GM12878 (cell line): ENCODE measurements around the gene SUV39H1.
"Not testable (repeated sequence)": the region's sequence is repeated elsewhere in the genome, so short reads cannot be mapped to it uniquely, and the experiment has no call there.

Source experiments
- BHLHE40 ChIP-seq, 2 experiments: fragments of 450-650 bp in 1 of 2; IDR thresholded peaks; 2 replicates each; pipeline ENCODE4 v1.6.1; 2011 to 2017; ENCODE audit warnings: low read depth in 2 of 2, borderline replicate concordance in 1 of 2, improper control_type of control experiment in 1 of 2, low read length in 1 of 2, mild to moderate bottlenecking in 1 of 2
- DPF2 ChIP-seq: fragments of 450-650 bp; IDR thresholded peaks from 2 replicates; pipeline ENCODE4 v1.6.1; 2017; ENCODE audit warnings: mild to moderate bottlenecking
- EGR1 ChIP-seq, 2 experiments: IDR thresholded peaks; 1 replicate in 1 of 2; 2 replicates in 1 of 2; pipeline ENCODE4 v1.6.1; 2011 to 2012; ENCODE audit warnings: low read depth in 2 of 2, low read length in 2 of 2, borderline replicate concordance in 1 of 2, mild to moderate bottlenecking in 1 of 2, moderate library complexity in 1 of 2
- EP300 ChIP-seq, 2 experiments: fragments of 150-350 bp in 1 of 2; IDR thresholded peaks; 2 replicates each; pipeline ENCODE4 v1.6.1; 2011 to 2012; ENCODE audit warnings: low read depth in 2 of 2, low read length in 2 of 2, borderline replicate concordance in 1 of 2, improper control_type of control experiment in 1 of 2, inconsistent platforms in 1 of 2; ENCODE audit not compliant: control insufficient read depth in 1 of 2
- ETV6 ChIP-seq, 2 experiments: fragments of 450-650 bp in 1 of 2; IDR thresholded peaks in 1 of 2; conservative IDR thresholded peaks in 1 of 2; 2 replicates each; pipeline ENCODE4 v1.6.1; 2014; ENCODE audit warnings: antibody characterized with exemption in 1 of 2, borderline replicate concordance in 1 of 2, low read depth in 1 of 2, mild to moderate bottlenecking in 1 of 2, moderate library complexity in 1 of 2
- FOXM1 ChIP-seq: IDR thresholded peaks from 2 replicates; pipeline ENCODE4 v1.6.1; 2012; ENCODE audit warnings: low read depth, mild to moderate bottlenecking, inconsistent platforms, low read length, moderate library complexity
- POLR2AphosphoS5 ChIP-seq: IDR thresholded peaks from 2 replicates; pipeline ENCODE4 v1.6.1; 2011; ENCODE audit warnings: mild to moderate bottlenecking, low read length, inconsistent platforms
- SIN3A ChIP-seq: IDR thresholded peaks from 2 replicates; pipeline ENCODE4 v1.6.1; 2012; ENCODE audit warnings: low read depth, low read length, improper control_type of control experiment
- TAF1 ChIP-seq: IDR thresholded peaks from 2 replicates; pipeline ENCODE4 v1.6.1; 2011; ENCODE audit warnings: mild to moderate bottlenecking, low read depth, low read length, borderline replicate concordance
- ZNF274 ChIP-seq: IDR thresholded peaks from one replicate; pipeline ENCODE4 v1.8.0; 2011; ENCODE audit not compliant: insufficient read length, insufficient read depth
- TF ChIP-seq, protein P1 (sequence below): fragments of 450-650 bp; conservative IDR thresholded peaks from 2 replicates; pipeline ENCODE4 v1.6.1; 2017; ENCODE audit warnings: mild to moderate bottlenecking, moderate library complexity
- TF ChIP-seq, protein P2 (sequence below): fragments of 450-650 bp; formaldehyde crosslinking; IDR thresholded peaks from 2 replicates; pipeline ENCODE4 v1.4.0; 2020; ENCODE audit warnings: mild to moderate bottlenecking, moderate library complexity
- TF ChIP-seq, protein P3 (sequence below): IDR thresholded peaks from 2 replicates; pipeline ENCODE4 v1.6.1; 2011; ENCODE audit warnings: low read depth, low read length, improper control_type of control experiment, borderline replicate concordance
- TF ChIP-seq, protein P4 (sequence below), 3 experiments: IDR thresholded peaks in 2 of 3; conservative IDR thresholded peaks in 1 of 3; 2 replicates each; pipeline ENCODE4 v1.5.1; 2011; ENCODE audit warnings: low read depth in 3 of 3, low read length in 3 of 3, mild to moderate bottlenecking in 3 of 3, control low read depth in 2 of 3, moderate library complexity in 2 of 3, inconsistent platforms in 1 of 3, mixed read lengths in 1 of 3; ENCODE audit not compliant: control insufficient read depth in 2 of 3, insufficient read depth in 1 of 3; ENCODE audit errors: extremely low read depth in 1 of 3

- TF ChIP-seq DPF2; BHLHE40 (IDR thresholded peaks at IDR 0.05; ENCODE audit: borderline replicate concordance in 1 of 2, low read depth in 2 of 2, low read length in 1 of 2); TAF1; FOXM1; POLR2AphosphoS5; EGR1 (IDR thresholded peaks at IDR 0.05; ENCODE audit: borderline replicate concordance in 1 of 2, low read depth in 2 of 2, low read length in 2 of 2); SIN3A; EP300 (IDR thresholded peaks at IDR 0.05; ENCODE audit: borderline replicate concordance in 1 of 2, control insufficient read depth in 1 of 2, low read depth in 2 of 2, low read length in 2 of 2); ETV6 (conservative IDR thresholded peaks at IDR 0.05 in 1 of 2, IDR thresholded peaks at IDR 0.05 in 1 of 2; ENCODE audit: borderline replicate concordance in 1 of 2, low read depth in 1 of 2); ZNF274: not testable (repeated sequence)
- TF ChIP-seq, protein P1, sequence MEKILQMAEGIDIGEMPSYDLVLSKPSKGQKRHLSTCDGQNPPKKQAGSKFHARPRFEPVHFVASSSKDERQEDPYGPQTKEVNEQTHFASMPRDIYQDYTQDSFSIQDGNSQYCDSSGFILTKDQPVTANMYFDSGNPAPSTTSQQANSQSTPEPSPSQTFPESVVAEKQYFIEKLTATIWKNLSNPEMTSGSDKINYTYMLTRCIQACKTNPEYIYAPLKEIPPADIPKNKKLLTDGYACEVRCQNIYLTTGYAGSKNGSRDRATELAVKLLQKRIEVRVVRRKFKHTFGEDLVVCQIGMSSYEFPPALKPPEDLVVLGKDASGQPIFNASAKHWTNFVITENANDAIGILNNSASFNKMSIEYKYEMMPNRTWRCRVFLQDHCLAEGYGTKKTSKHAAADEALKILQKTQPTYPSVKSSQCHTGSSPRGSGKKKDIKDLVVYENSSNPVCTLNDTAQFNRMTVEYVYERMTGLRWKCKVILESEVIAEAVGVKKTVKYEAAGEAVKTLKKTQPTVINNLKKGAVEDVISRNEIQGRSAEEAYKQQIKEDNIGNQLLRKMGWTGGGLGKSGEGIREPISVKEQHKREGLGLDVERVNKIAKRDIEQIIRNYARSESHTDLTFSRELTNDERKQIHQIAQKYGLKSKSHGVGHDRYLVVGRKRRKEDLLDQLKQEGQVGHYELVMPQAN: not testable (repeated sequence)
- TF ChIP-seq, protein P2, sequence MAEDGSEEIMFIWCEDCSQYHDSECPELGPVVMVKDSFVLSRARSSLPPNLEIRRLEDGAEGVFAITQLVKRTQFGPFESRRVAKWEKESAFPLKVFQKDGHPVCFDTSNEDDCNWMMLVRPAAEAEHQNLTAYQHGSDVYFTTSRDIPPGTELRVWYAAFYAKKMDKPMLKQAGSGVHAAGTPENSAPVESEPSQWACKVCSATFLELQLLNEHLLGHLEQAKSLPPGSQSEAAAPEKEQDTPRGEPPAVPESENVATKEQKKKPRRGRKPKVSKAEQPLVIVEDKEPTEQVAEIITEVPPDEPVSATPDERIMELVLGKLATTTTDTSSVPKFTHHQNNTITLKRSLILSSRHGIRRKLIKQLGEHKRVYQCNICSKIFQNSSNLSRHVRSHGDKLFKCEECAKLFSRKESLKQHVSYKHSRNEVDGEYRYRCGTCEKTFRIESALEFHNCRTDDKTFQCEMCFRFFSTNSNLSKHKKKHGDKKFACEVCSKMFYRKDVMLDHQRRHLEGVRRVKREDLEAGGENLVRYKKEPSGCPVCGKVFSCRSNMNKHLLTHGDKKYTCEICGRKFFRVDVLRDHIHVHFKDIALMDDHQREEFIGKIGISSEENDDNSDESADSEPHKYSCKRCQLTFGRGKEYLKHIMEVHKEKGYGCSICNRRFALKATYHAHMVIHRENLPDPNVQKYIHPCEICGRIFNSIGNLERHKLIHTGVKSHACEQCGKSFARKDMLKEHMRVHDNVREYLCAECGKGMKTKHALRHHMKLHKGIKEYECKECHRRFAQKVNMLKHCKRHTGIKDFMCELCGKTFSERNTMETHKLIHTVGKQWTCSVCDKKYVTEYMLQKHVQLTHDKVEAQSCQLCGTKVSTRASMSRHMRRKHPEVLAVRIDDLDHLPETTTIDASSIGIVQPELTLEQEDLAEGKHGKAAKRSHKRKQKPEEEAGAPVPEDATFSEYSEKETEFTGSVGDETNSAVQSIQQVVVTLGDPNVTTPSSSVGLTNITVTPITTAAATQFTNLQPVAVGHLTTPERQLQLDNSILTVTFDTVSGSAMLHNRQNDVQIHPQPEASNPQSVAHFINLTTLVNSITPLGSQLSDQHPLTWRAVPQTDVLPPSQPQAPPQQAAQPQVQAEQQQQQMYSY: not testable (repeated sequence)
- TF ChIP-seq, protein P3, sequence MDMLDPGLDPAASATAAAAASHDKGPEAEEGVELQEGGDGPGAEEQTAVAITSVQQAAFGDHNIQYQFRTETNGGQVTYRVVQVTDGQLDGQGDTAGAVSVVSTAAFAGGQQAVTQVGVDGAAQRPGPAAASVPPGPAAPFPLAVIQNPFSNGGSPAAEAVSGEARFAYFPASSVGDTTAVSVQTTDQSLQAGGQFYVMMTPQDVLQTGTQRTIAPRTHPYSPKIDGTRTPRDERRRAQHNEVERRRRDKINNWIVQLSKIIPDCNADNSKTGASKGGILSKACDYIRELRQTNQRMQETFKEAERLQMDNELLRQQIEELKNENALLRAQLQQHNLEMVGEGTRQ: not testable (repeated sequence)
- TF ChIP-seq, protein P4, sequence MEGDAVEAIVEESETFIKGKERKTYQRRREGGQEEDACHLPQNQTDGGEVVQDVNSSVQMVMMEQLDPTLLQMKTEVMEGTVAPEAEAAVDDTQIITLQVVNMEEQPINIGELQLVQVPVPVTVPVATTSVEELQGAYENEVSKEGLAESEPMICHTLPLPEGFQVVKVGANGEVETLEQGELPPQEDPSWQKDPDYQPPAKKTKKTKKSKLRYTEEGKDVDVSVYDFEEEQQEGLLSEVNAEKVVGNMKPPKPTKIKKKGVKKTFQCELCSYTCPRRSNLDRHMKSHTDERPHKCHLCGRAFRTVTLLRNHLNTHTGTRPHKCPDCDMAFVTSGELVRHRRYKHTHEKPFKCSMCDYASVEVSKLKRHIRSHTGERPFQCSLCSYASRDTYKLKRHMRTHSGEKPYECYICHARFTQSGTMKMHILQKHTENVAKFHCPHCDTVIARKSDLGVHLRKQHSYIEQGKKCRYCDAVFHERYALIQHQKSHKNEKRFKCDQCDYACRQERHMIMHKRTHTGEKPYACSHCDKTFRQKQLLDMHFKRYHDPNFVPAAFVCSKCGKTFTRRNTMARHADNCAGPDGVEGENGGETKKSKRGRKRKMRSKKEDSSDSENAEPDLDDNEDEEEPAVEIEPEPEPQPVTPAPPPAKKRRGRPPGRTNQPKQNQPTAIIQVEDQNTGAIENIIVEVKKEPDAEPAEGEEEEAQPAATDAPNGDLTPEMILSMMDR (IDR thresholded peaks at IDR 0.05 in 2 of 3, conservative IDR thresholded peaks at IDR 0.05 in 1 of 3; ENCODE audit: control insufficient read depth in 2 of 3, extremely low read depth in 1 of 3, insufficient read depth in 1 of 3, low read depth in 3 of 3, low read length in 3 of 3): not testable (repeated sequence)
Measured at GRCh38 chrX:48682795-48683194, 13.7 kb upstream of the SUV39H1 start.
